T-helper 17 cell (primary cell): ENCODE measurements around the gene RDH11. TPM values are rescaled to one million over a fixed set of nuclear protein-coding genes. Genes with fewer than 3 reads are reported as not detected.
A peak's percentile ranks its signal among the peaks of the same experiment; 100 is the strongest.

Experiments
- ATAC-seq: fragments of 150-1000 bp; cut with Tn5 transposase; 2 replicates; pipeline ENCODE4 v1.10.0; 2021; ENCODE audit warnings: mild to moderate bottlenecking, moderate library complexity
- DNase-seq, 3 donors: peaks; one replicate each; pipeline versions ENCODE4 v3.0.0 to v3.0.0-alpha.2; 2020 to 2021
- H3K9me3 ChIP-seq: one replicate; pipeline ENCODE4 v1.7.0; 2013; ENCODE audit warnings: low read length, mild to moderate bottlenecking; ENCODE audit not compliant: control insufficient read depth, poor library complexity, severe bottlenecking
- H3K27ac Mint-ChIP-seq: one replicate; pipeline ENCODE4 v1.8.0; 2022; ENCODE audit warnings: mild to moderate bottlenecking, moderate library complexity, mixed read lengths
- H3K27me3 Mint-ChIP-seq: one replicate; pipeline ENCODE4 v1.8.0; 2022; ENCODE audit warnings: mixed read lengths
- H3K36me3 Mint-ChIP-seq: one replicate; pipeline ENCODE4 v1.8.0; 2022; ENCODE audit warnings: low read depth, mixed read lengths
- H3K4me1 Mint-ChIP-seq: one replicate; pipeline ENCODE4 v1.8.0; 2022; ENCODE audit warnings: mild to moderate bottlenecking, mixed read lengths
- H3K4me3 Mint-ChIP-seq: one replicate; pipeline ENCODE4 v1.8.0; 2022; ENCODE audit warnings: mild to moderate bottlenecking, moderate library complexity, mixed read lengths
- total RNA-seq, 4 donors: library from RNA in 2 of 4; stranded (reverse) in 2 of 4; gene quantifications; one replicate each; pipeline ENCODE4 v1.2.3 and lab custom pipeline; 2022 to 2026

The RDH11 gene
- total RNA-seq, 2 donors from 2014 or later: 23.4 to 34.4 TPM

DNA sequence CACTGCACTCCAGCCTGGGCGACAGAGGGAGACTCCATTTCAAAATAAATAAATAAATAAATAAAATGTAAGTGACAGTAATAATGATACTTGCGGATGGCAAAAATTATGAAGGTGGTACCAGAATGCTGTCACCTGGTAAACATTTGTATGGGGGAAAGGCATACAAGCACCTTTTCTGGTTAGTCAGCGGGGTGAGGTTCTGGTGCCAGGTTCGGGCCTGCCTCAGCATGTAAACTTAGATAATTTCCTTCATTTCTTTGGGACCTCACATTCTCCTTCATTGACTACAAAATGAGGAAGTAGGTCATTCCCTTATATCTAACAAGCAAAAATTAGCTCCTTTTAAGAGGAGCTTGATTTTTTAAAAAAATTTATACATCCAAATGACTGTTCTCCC, 31.9 kb downstream of the RDH11 start:
- H3K4me1 Mint-ChIP-seq: peaks cover 19% of the 10 kb centered on the region
- H3K27ac Mint-ChIP-seq: peak overlapping the region; percentile 27
- no peak overlapping the region for H3K4me3 Mint-ChIP-seq
- DNase-seq (no peak), ATAC-seq (no peak)
- no peaks in the 10 kb centered on the region for H3K9me3 ChIP-seq
- H3K36me3 Mint-ChIP-seq: peaks cover under 1% of the 10 kb centered on the region
- H3K27me3 Mint-ChIP-seq: no peaks in the 10 kb centered on the region

DNA sequence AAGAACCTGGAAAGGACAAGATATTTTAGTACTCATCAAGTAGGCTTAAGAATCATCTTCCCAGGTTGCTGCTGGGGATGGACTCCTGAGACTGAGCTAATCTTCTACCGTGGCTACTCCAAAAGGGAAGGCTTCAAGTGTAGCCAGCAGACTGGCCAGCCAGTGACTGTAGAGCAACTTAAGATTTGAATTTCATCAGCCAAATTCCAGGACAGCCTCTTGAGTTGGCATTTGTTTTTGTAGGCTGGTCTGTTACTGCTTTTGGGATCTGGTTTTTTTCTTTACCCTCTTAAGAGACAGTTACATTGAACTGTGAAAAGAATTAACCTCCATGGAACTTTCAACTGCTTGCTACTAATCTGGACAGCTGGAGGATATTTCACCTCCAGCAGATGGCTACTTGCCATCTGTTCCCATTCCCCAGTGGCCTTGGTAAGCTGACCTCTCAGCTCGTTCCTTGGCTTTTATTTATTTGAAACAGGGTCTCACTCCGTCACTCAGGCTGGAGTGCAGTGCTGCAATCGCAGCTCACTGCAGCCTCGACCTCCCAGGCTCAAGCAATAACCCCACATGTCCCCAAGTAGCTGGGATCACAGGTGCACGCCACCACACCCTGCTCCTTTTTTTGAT, 41.8 kb downstream of the RDH11 start:
- H3K4me1 Mint-ChIP-seq: peaks cover 2% of the 10 kb centered on the region
- no peak for ATAC-seq
- no peak for DNase-seq
- H3K27me3 Mint-ChIP-seq: no peaks in the 10 kb centered on the region
- no peaks in the 10 kb centered on the region for H3K9me3 ChIP-seq
- no peak overlapping the region for H3K27ac Mint-ChIP-seq
- peaks cover 4% of the 10 kb centered on the region for H3K36me3 Mint-ChIP-seq
- no peak overlapping the region for H3K4me3 Mint-ChIP-seq

DNA sequence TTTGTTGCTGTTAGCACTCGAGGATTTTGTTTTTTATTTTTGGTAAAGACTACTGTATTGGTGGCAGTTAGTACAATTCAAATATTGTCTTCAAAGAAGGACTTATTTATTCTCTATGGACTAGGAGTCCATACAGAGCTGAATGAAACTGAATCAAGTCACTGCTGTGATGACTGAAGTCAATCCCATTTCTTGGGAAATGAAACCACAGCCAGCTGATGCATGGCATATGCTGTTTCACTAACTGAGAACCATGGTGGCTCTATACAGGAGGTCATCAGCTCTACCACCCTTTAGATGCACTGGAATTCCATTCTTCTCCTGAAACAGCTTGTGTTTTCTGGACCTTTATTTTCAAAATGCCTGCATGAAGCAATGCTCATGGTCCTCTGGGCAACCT, 43.4 kb downstream of the RDH11 start:
- no peaks in the 10 kb centered on the region for H3K9me3 ChIP-seq
- H3K36me3 Mint-ChIP-seq: peaks cover 2% of the 10 kb centered on the region
- ATAC-seq: no peak

DNA sequence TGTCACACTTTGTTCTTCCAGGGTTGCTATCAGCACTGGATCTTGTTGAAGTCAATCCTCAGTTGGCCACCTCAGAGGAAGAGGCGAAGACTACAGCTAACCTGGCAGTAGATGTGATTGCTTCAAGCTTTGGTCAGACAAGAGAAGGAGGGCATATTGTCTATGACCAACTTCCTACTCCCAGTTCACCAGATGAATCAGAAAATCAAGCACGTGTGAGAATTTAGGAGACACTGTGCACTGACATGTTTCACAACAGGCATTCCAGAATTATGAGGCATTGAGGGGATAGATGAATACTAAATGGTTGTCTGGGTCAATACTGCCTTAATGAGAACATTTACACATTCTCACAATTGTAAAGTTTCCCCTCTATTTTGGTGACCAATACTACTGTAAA, 44.9 kb downstream of the RDH11 start:
- Mint-ChIP-seq H3K27me3 (no peaks in the 10 kb centered on the region), H3K36me3 (peaks cover 2% of the 10 kb centered on the region), H3K27ac (no peak overlapping the region), H3K4me1 (no peaks in the 10 kb centered on the region), H3K4me3 (peak overlapping the region; percentile 28)
- H3K9me3 ChIP-seq: no peaks in the 10 kb centered on the region
- ATAC-seq (no peak), DNase-seq (no peak)

More for the DNA sequence above, 43.4 kb downstream of the RDH11 start:
- Mint-ChIP-seq H3K4me3 (no peak overlapping the region), H3K27ac (peak overlapping the region; percentile 32), H3K27me3 (no peaks in the 10 kb centered on the region), H3K4me1 (no peaks in the 10 kb centered on the region)
- DNase-seq: no peak

GRCh38 chr14:67650151-67650550, 45.4 kb downstream of the RDH11 start:
- H3K36me3 Mint-ChIP-seq: peaks cover 2% of the 10 kb centered on the region
- H3K27ac Mint-ChIP-seq: no peak overlapping the region
- H3K4me3 Mint-ChIP-seq: peak overlapping the region; percentile 28
- no peaks in the 10 kb centered on the region for H3K9me3 ChIP-seq
- ATAC-seq (no peak), DNase-seq (no peak)
- H3K4me1 Mint-ChIP-seq: no peaks in the 10 kb centered on the region
- H3K27me3 Mint-ChIP-seq: no peaks in the 10 kb centered on the region

DNA sequence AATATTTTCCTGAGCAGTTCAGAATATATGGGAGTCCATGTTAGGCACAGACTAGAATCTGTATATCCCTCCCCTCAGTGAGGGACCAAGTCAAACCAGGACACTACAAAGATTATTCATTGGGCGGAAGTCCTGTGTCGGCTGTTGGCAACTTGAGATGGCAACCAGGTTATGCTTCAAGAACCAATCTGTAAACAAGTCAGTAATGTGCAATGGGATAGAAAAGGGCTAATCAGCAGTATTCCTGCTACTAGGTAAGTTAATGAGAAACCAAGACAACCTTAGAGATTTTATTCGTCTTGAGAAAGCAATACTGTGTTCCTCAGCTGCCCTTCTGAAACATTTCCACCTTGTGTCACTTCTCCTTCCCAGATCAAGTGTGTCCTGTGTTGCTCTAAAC, 49.4 kb downstream of the RDH11 start:
- peaks cover 6% of the 10 kb centered on the region for H3K4me1 Mint-ChIP-seq
- H3K27ac Mint-ChIP-seq: peak overlapping the region; percentile 21
- H3K36me3 Mint-ChIP-seq: peaks cover 1% of the 10 kb centered on the region
- H3K4me3 Mint-ChIP-seq: no peak overlapping the region
- no peaks in the 10 kb centered on the region for H3K27me3 Mint-ChIP-seq
- DNase-seq: no peak
- no peak for ATAC-seq
- no peaks in the 10 kb centered on the region for H3K9me3 ChIP-seq

DNA sequence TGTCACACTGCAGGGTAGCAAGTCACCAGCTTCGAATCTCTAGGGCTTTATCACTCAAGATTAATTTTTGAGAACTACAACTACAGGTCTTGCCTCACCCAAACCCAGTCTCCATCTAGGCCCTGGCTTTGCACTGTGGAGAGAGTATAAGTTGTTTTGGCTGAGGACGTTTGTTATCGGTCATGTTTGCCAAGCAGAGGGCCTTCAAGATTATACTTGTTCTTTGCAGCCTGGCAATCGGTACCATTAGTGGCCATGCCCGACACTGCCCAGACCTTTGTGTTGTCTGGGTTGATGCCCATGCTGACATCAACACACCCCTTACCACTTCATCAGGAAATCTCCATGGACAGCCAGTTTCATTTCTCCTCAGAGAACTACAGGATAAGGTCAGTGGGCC, 50.1 kb downstream of the RDH11 start:
- Mint-ChIP-seq H3K4me3 (no peak overlapping the region), H3K4me1 (peaks cover 6% of the 10 kb centered on the region), H3K27me3 (no peaks in the 10 kb centered on the region), H3K27ac (no peak overlapping the region), H3K36me3 (no peaks in the 10 kb centered on the region)
- H3K9me3 ChIP-seq: no peaks in the 10 kb centered on the region
- DNase-seq (no peak), ATAC-seq (no peak)

- Mint-ChIP-seq H3K4me1 (peaks cover 6% of the 10 kb centered on the region), H3K4me3 (no peak overlapping the region), H3K36me3 (no peaks in the 10 kb centered on the region), H3K27ac (no peak overlapping the region), H3K27me3 (no peaks in the 10 kb centered on the region)
- no peak for ATAC-seq
- H3K9me3 ChIP-seq: no peaks in the 10 kb centered on the region
- DNase-seq: no peak
Measured at GRCh38 chr14:67644428-67644827, 51.1 kb downstream of the RDH11 start.

- ATAC-seq (no peak), DNase-seq (no peak)
- Mint-ChIP-seq H3K4me3 (no peak overlapping the region), H3K27me3 (no peaks in the 10 kb centered on the region), H3K27ac (no peak overlapping the region), H3K4me1 (peaks cover 6% of the 10 kb centered on the region), H3K36me3 (no peaks in the 10 kb centered on the region)
- no peaks in the 10 kb centered on the region for H3K9me3 ChIP-seq
Measured at GRCh38 chr14:67643713-67644112, 51.9 kb downstream of the RDH11 start.

DNA sequence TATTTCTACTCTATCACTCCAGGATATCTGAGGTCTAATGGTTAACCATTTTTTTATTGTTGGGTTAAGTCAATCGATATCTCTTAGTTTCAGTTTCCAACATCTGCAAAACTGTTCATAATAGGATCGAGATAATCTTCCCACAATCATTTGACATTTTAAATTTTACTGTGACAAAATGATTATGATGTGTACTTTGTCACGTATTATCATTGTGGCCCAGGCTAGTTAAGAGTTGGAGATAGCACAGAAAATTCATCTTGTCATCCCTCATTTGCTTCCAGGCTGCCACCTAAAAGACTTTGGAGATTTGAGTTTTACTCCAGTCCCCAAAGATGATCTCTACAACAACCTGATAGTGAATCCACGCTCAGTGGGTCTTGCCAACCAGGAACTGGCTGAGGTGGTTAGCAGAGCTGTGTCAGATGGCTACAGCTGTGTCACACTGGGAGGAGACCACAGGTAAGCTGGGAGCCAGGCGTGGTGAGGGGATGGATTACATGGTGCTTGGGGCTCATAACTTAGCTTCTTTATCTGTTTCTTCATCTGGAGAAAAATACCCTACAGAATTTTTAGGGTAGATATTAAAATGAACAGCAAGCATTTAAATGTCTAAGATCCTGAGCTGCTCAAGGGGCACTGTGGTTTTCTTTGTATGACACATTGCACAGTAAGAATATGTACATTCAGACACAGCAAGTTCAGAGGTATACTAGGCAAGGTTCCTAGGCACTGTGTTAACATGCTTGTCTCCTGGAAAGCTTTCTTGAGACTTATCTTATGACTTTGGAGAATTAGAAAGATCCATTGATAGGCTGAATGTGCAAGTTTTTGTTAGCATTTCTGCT, 53.4 kb downstream of the RDH11 start:
- no peak for DNase-seq
- H3K4me3 Mint-ChIP-seq: no peak overlapping the region
- no peaks in the 10 kb centered on the region for H3K27me3 Mint-ChIP-seq
- H3K36me3 Mint-ChIP-seq: no peaks in the 10 kb centered on the region
- H3K4me1 Mint-ChIP-seq: peaks cover 6% of the 10 kb centered on the region
- ATAC-seq: peak; percentile 30
- peak overlapping the region; percentile 3 for H3K27ac Mint-ChIP-seq
- H3K9me3 ChIP-seq: no peaks in the 10 kb centered on the region

DNA sequence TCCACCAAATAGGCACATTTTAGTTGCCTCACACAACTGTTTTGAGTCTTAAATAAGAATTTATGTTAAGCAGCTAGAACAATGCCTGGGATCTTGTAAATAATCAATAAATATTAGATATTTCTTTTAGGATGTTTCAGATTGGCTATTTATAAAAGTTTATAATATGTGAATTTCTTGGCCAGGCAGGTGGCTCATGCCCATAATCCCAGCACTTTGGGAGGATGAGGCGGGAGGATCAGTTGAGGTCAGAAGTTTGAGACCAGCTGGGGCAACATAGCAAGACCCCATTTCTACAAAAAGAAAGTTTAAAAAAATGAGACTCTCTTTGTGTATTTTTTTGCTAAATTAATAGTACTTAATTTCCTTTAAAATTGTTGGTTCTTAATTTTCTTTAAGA, 54.1 kb downstream of the RDH11 start:
- H3K4me3 Mint-ChIP-seq: no peak overlapping the region
- H3K27ac Mint-ChIP-seq: no peak overlapping the region
- no peaks in the 10 kb centered on the region for H3K9me3 ChIP-seq
- H3K4me1 Mint-ChIP-seq: peaks cover 6% of the 10 kb centered on the region
- ATAC-seq: no peak
- no peak for DNase-seq
- H3K27me3 Mint-ChIP-seq: no peaks in the 10 kb centered on the region
- no peaks in the 10 kb centered on the region for H3K36me3 Mint-ChIP-seq

DNA sequence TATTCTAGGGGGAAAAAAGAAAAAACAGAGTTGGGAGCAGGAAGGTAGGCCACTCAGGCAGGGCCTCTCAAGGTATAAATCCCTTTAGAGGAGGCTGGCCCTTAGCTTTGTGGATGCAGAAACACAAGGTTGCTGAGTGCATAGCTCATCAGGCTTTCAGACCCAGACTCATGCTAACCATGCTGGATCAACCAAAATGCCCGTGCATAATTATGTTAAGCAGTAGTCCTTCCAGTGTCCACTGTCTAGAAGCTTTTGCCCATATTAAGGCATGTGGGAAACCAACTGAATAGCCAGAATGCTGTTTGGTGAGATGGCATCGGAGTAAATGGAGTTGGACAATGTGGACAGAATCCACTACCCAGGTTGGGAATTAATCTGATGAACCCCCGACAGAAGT, 56.9 kb downstream of the RDH11 start:
- Mint-ChIP-seq H3K36me3 (peaks cover 3% of the 10 kb centered on the region), H3K27ac (no peak overlapping the region), H3K4me1 (peaks cover 3% of the 10 kb centered on the region), H3K27me3 (peaks cover 4% of the 10 kb centered on the region), H3K4me3 (no peak overlapping the region)
- ATAC-seq (no peak), DNase-seq (no peak)
- H3K9me3 ChIP-seq: no peaks in the 10 kb centered on the region

DNA sequence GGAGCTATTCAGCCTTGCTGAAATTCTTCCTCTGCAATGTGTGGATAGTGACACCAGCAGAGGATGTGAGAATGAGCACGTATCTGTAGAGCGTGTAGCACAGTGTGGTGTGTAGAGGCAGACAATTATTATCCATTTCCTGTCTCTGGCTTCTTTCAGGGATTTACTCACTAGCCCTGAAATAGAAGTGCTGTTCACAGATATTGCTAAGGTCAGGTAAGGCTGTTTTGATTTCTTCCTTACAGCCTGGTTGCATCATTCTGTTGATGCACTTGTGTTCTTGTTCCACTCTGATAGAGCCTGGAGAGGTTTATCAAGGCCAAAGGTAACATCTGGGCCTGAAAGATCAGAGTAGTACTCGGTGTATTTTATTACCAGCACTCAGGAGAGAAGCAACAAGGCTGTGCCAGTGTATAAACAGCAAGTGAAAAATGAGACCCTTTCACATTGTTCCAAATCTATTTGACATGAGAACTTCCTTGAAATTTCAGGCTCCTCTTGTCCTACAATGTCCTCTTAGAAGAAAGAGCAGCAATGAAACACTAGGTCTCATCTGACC, 59.1 kb downstream of the RDH11 start:
- H3K27ac Mint-ChIP-seq: no peak overlapping the region
- peaks cover 2% of the 10 kb centered on the region for H3K4me1 Mint-ChIP-seq
- peaks cover 8% of the 10 kb centered on the region for H3K27me3 Mint-ChIP-seq
- no peak for DNase-seq
- H3K4me3 Mint-ChIP-seq: no peak overlapping the region
- H3K9me3 ChIP-seq: no peaks in the 10 kb centered on the region
- peaks cover 8% of the 10 kb centered on the region for H3K36me3 Mint-ChIP-seq
- ATAC-seq: no peak
